ENCODE results near the gene CCDC194. TPM values are rescaled to one million over a fixed set of nuclear protein-coding genes. Genes with fewer than 3 reads are reported as not detected.
A peak's percentile ranks its signal among the peaks of the same experiment; 100 is the strongest.

Gene CCDC194
- total RNA-seq, 1 donor from 2014 or later, result not detected

GRCh38 chr19:17431417-17431816 is 37.4 kb upstream of the CCDC194 start:
- H3K4me3 ChIP-seq (ENCODE audit: low read depth, low read length), result no peak overlapping the region
- no peak for DNase-seq (ENCODE audit: low read depth)
- H3K36me3 ChIP-seq (ENCODE audit: control insufficient read depth, insufficient read depth, low read length), result no peaks in the 10 kb centered on the region
- TF ChIP-seq CTCF (IDR thresholded peaks at IDR 0.05; ENCODE audit: insufficient read depth, low read length, poor library complexity, severe bottlenecking), result no peak
- H3K27me3 ChIP-seq (ENCODE audit: control insufficient read depth, insufficient read depth, low read length), result peaks cover 5% of the 10 kb centered on the region

- no peak for DNase-seq (ENCODE audit: low read depth)
- H3K27me3 ChIP-seq (ENCODE audit: control insufficient read depth, insufficient read depth, low read length), result peaks cover 5% of the 10 kb centered on the region
- no peak for TF ChIP-seq CTCF (IDR thresholded peaks at IDR 0.05; ENCODE audit: insufficient read depth, low read length, poor library complexity, severe bottlenecking)
- no peak overlapping the region for H3K4me3 ChIP-seq (ENCODE audit: low read depth, low read length)
- H3K36me3 ChIP-seq (ENCODE audit: control insufficient read depth, insufficient read depth, low read length), result no peaks in the 10 kb centered on the region
Measured at GRCh38 chr19:17429641-17430113, 35.7 kb upstream of the CCDC194 start.

GRCh38 chr19:17424743-17425365 is 30.9 kb upstream of the CCDC194 start:
- Histone ChIP-seq H3K4me3 (ENCODE audit: low read depth, low read length) (no peak overlapping the region), H3K36me3 (ENCODE audit: control insufficient read depth, insufficient read depth, low read length) (no peaks in the 10 kb centered on the region), H3K27me3 (ENCODE audit: control insufficient read depth, insufficient read depth, low read length) (peaks cover 2% of the 10 kb centered on the region)
- peak; percentile 77 for TF ChIP-seq CTCF (IDR thresholded peaks at IDR 0.05; ENCODE audit: insufficient read depth, low read length, poor library complexity, severe bottlenecking)
- no peak for DNase-seq (ENCODE audit: low read depth)

- TF ChIP-seq CTCF (IDR thresholded peaks at IDR 0.05; ENCODE audit: insufficient read depth, low read length, poor library complexity, severe bottlenecking), result no peak
- Histone ChIP-seq H3K27me3 (ENCODE audit: control insufficient read depth, insufficient read depth, low read length) (no peaks in the 10 kb centered on the region), H3K36me3 (ENCODE audit: control insufficient read depth, insufficient read depth, low read length) (no peaks in the 10 kb centered on the region), H3K4me3 (ENCODE audit: low read depth, low read length) (no peak overlapping the region)
- no peak for DNase-seq (ENCODE audit: low read depth)
Measured at GRCh38 chr19:17423429-17424208, 29.6 kb upstream of the CCDC194 start.

GRCh38 chr19:17421942-17422341 is 27.9 kb upstream of the CCDC194 start:
- H3K36me3 ChIP-seq (ENCODE audit: control insufficient read depth, insufficient read depth, low read length), result no peaks in the 10 kb centered on the region

More at GRCh38 chr19:17421942-17422341, 27.9 kb upstream of the CCDC194 start:
- DNase-seq (ENCODE audit: low read depth), result no peak
- no peak for TF ChIP-seq CTCF (IDR thresholded peaks at IDR 0.05; ENCODE audit: insufficient read depth, low read length, poor library complexity, severe bottlenecking)
- Histone ChIP-seq H3K4me3 (ENCODE audit: low read depth, low read length) (no peak overlapping the region), H3K27me3 (ENCODE audit: control insufficient read depth, insufficient read depth, low read length) (no peaks in the 10 kb centered on the region)

Measured in kidney epithelial cell (primary cell).